Measurements from ENCODE around the gene PXDN.

PXDN gene

GRCh38 chr2:1653956-1654695 lies 90.2 kb downstream of the PXDN start:
- POLR2A ChIA-PET, result no interaction called here
- Histone ChIP-seq H3K4me3 (ENCODE audit: control insufficient read depth in 1 of 7, extremely low read depth in 1 of 7, insufficient read depth in 4 of 7, low read depth in 2 of 7, low read length in 6 of 7) (no peak overlapping the region), H3K4me1 (ENCODE audit: control extremely low read depth in 1 of 4, control insufficient read depth in 4 of 4, insufficient read depth in 4 of 4, low read length in 3 of 4) (no peaks in the 10 kb centered on the region), H3K27me3 (replicated peaks in 2 of 5; ENCODE audit: control insufficient read depth in 4 of 5, insufficient read depth in 5 of 5, low read length in 4 of 5) (no peaks in the 10 kb centered on the region), H3K36me3 (ENCODE audit: control insufficient read depth in 4 of 4, insufficient read depth in 4 of 4, low read length in 3 of 4) (peaks cover 2 to 32% (median 21%) of the 10 kb centered on the region in 4 experiments), H3K9me3 (ENCODE audit: control extremely low read depth in 1 of 5, control insufficient read depth in 4 of 5, insufficient read depth in 2 of 5, low read depth in 1 of 5, low read length in 4 of 5) (no peaks in the 10 kb centered on the region), H3K27ac (ENCODE audit: insufficient read depth in 1 of 2, low read depth in 1 of 2, low read length in 2 of 2, poor library complexity in 1 of 2, severe bottlenecking in 2 of 2) (no peak overlapping the region)
- WGBS (ENCODE audit: insufficient coverage), result 99% methylated on average over 10 of the region's 14 CpGs
- DNase-seq, result no peak
- CTCF ChIA-PET, result no interaction called here

- Histone ChIP-seq H3K27ac (ENCODE audit: insufficient read depth in 1 of 2, low read depth in 1 of 2, low read length in 2 of 2, poor library complexity in 1 of 2, severe bottlenecking in 2 of 2) (no peak overlapping the region), H3K4me3 (ENCODE audit: control insufficient read depth in 1 of 7, extremely low read depth in 1 of 7, insufficient read depth in 4 of 7, low read depth in 2 of 7, low read length in 6 of 7) (no peak overlapping the region), H3K27me3 (replicated peaks in 2 of 5; ENCODE audit: control insufficient read depth in 4 of 5, insufficient read depth in 5 of 5, low read length in 4 of 5) (no peaks in the 10 kb centered on the region), H3K9me3 (ENCODE audit: control extremely low read depth in 1 of 5, control insufficient read depth in 4 of 5, insufficient read depth in 2 of 5, low read depth in 1 of 5, low read length in 4 of 5) (peaks cover 0 to 4% (median 0%) of the 10 kb centered on the region in 5 experiments), H3K36me3 (ENCODE audit: control insufficient read depth in 4 of 4, insufficient read depth in 4 of 4, low read length in 3 of 4) (peaks cover 2 to 51% (median 27%) of the 10 kb centered on the region in 4 experiments), H3K4me1 (ENCODE audit: control extremely low read depth in 1 of 4, control insufficient read depth in 4 of 4, insufficient read depth in 4 of 4, low read length in 3 of 4) (no peaks in the 10 kb centered on the region)
- WGBS (ENCODE audit: insufficient coverage), result 93% methylated on average over 8 of the region's 9 CpGs
- ChIA-PET POLR2A (no interaction called here), CTCF (no interaction called here)
- DNase-seq, result no peak
These were observed 92.1 kb downstream of the PXDN start for GRCh38 chr2:1652034-1652790.

- Histone ChIP-seq H3K27ac (ENCODE audit: insufficient read depth in 1 of 2, low read depth in 1 of 2, low read length in 2 of 2, poor library complexity in 1 of 2, severe bottlenecking in 2 of 2) (no peak overlapping the region), H3K4me3 (ENCODE audit: control insufficient read depth in 1 of 7, extremely low read depth in 1 of 7, insufficient read depth in 4 of 7, low read depth in 2 of 7, low read length in 6 of 7) (no peak overlapping the region), H3K9me3 (ENCODE audit: control extremely low read depth in 1 of 5, control insufficient read depth in 4 of 5, insufficient read depth in 2 of 5, low read depth in 1 of 5, low read length in 4 of 5) (peaks cover 0 to 4% (median 0%) of the 10 kb centered on the region in 5 experiments), H3K36me3 (ENCODE audit: control insufficient read depth in 4 of 4, insufficient read depth in 4 of 4, low read length in 3 of 4) (peaks cover 2 to 52% (median 27%) of the 10 kb centered on the region in 4 experiments), H3K27me3 (replicated peaks in 2 of 5; ENCODE audit: control insufficient read depth in 4 of 5, insufficient read depth in 5 of 5, low read length in 4 of 5) (no peaks in the 10 kb centered on the region), H3K4me1 (ENCODE audit: control extremely low read depth in 1 of 4, control insufficient read depth in 4 of 4, insufficient read depth in 4 of 4, low read length in 3 of 4) (no peaks in the 10 kb centered on the region)
- DNase-seq, result no peak
- ChIA-PET CTCF (no interaction called here), POLR2A (no interaction called here)
- 98% methylated on average over 12 of the region's 16 CpGs for WGBS (ENCODE audit: insufficient coverage)
These were observed 92.9 kb downstream of the PXDN start for GRCh38 chr2:1651121-1652033.

- H3K9me3 ChIP-seq (ENCODE audit: control extremely low read depth in 1 of 5, control insufficient read depth in 4 of 5, insufficient read depth in 2 of 5, low read depth in 1 of 5, low read length in 4 of 5), result peaks cover 0 to 4% (median 0%) of the 10 kb centered on the region in 5 experiments
- no peak for DNase-seq
- H3K27ac ChIP-seq (ENCODE audit: insufficient read depth in 1 of 2, low read depth in 1 of 2, low read length in 2 of 2, poor library complexity in 1 of 2, severe bottlenecking in 2 of 2), result no peak overlapping the region
- H3K36me3 ChIP-seq (ENCODE audit: control insufficient read depth in 4 of 4, insufficient read depth in 4 of 4, low read length in 3 of 4), result peaks cover 4 to 55% (median 27%) of the 10 kb centered on the region in 4 experiments
- H3K4me3 ChIP-seq (ENCODE audit: control insufficient read depth in 1 of 7, extremely low read depth in 1 of 7, insufficient read depth in 4 of 7, low read depth in 2 of 7, low read length in 6 of 7), result no peak overlapping the region
- ChIA-PET POLR2A (no interaction called here), CTCF (no interaction called here)
- H3K27me3 ChIP-seq (replicated peaks in 2 of 5; ENCODE audit: control insufficient read depth in 4 of 5, insufficient read depth in 5 of 5, low read length in 4 of 5), result no peaks in the 10 kb centered on the region
- no peaks in the 10 kb centered on the region for H3K4me1 ChIP-seq (ENCODE audit: control extremely low read depth in 1 of 4, control insufficient read depth in 4 of 4, insufficient read depth in 4 of 4, low read length in 3 of 4)
- WGBS (ENCODE audit: insufficient coverage), result 92% methylated on average over 18 of the region's 19 CpGs
These were observed 94.0 kb downstream of the PXDN start for GRCh38 chr2:1650085-1650872.

GRCh38 chr2:1649103-1650084 lies 94.9 kb downstream of the PXDN start:
- CTCF ChIA-PET, result no interaction called here
- Histone ChIP-seq H3K9me3 (ENCODE audit: control extremely low read depth in 1 of 5, control insufficient read depth in 4 of 5, insufficient read depth in 2 of 5, low read depth in 1 of 5, low read length in 4 of 5) (peaks cover 0 to 4% (median 0%) of the 10 kb centered on the region in 5 experiments), H3K4me3 (ENCODE audit: control insufficient read depth in 1 of 7, extremely low read depth in 1 of 7, insufficient read depth in 4 of 7, low read depth in 2 of 7, low read length in 6 of 7) (no peak overlapping the region), H3K27me3 (replicated peaks in 2 of 5; ENCODE audit: control insufficient read depth in 4 of 5, insufficient read depth in 5 of 5, low read length in 4 of 5) (no peaks in the 10 kb centered on the region), H3K36me3 (ENCODE audit: control insufficient read depth in 4 of 4, insufficient read depth in 4 of 4, low read length in 3 of 4) (peaks cover 4 to 55% (median 26%) of the 10 kb centered on the region in 4 experiments), H3K4me1 (ENCODE audit: control extremely low read depth in 1 of 4, control insufficient read depth in 4 of 4, insufficient read depth in 4 of 4, low read length in 3 of 4) (no peaks in the 10 kb centered on the region), H3K27ac (ENCODE audit: insufficient read depth in 1 of 2, low read depth in 1 of 2, low read length in 2 of 2, poor library complexity in 1 of 2, severe bottlenecking in 2 of 2) (no peak overlapping the region)
- POLR2A ChIA-PET, result no interaction called here
- DNase-seq, result no peak
- 95% methylated on average over 53 of the region's 58 CpGs for WGBS (ENCODE audit: insufficient coverage)

Data from common myeloid progenitor, CD34-positive (primary cell).